ENCODE data around the gene SORBS2. TPM values are rescaled to one million over a fixed set of nuclear protein-coding genes. Genes with fewer than 3 reads are reported as not detected.

The SORBS2 gene, protein sequence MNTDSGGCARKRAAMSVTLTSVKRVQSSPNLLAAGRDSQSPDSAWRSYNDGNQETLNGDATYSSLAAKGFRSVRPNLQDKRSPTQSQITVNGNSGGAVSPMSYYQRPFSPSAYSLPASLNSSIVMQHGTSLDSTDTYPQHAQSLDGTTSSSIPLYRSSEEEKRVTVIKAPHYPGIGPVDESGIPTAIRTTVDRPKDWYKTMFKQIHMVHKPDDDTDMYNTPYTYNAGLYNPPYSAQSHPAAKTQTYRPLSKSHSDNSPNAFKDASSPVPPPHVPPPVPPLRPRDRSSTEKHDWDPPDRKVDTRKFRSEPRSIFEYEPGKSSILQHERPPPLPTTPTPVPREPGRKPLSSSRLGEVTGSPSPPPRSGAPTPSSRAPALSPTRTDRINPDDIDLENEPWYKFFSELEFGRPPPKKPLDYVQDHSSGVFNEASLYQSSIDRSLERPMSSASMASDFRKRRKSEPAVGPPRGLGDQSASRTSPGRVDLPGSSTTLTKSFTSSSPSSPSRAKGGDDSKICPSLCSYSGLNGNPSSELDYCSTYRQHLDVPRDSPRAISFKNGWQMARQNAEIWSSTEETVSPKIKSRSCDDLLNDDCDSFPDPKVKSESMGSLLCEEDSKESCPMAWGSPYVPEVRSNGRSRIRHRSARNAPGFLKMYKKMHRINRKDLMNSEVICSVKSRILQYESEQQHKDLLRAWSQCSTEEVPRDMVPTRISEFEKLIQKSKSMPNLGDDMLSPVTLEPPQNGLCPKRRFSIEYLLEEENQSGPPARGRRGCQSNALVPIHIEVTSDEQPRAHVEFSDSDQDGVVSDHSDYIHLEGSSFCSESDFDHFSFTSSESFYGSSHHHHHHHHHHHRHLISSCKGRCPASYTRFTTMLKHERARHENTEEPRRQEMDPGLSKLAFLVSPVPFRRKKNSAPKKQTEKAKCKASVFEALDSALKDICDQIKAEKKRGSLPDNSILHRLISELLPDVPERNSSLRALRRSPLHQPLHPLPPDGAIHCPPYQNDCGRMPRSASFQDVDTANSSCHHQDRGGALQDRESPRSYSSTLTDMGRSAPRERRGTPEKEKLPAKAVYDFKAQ (N-terminal part only)
- total RNA-seq, result 3.4 and 6.1 TPM in 2 replicates

DNA sequence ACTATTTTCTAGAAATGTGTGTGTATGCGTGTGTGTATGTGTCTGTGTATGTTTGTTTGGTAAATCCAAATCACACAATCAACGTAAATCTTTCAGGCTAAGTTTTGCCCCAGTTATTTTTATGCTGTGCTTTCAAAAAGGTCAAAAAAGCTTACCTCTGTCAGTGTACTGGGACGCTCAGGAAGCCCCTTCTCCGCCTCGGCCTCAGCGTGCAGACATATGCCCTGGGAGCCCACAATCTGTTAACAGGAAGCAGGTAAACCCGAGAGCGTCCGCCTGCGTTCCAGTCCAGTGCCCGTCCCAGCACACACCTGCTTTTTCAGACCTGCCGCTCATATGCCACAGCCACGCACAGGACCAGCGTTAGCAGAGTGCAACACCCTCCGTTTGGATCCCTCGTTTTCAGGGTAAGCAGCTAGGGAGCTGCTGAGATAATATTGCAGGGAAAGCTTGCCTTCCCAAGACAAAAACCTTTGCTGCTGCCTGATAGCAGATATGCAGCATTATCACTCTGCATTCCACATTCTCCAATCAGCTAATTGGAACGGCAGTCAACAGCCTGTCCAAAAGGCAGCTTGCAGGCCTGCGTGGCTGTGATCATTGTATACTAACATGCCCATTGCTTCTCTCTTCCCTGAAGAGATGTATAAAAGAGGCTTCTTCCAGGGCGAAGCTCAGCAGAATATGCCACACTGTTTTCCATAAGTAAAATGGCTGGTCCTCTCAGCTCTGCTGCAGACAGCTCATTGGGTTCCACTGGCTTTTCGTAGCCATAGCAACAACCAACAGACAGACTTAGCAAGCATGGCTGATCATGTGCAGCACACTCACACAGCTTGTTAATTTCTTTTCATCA lies at the start of gene SORBS2:
SORBS2 (minus strand) TSS at position 686 of the 856 bp plus-strand sequence. CDS start 121,623 bp downstream, outside the sequence.

